Naive B cell (primary cell): ENCODE data around the gene PIAS4. TPM values are rescaled to one million over a fixed set of nuclear protein-coding genes. Genes with fewer than 3 reads are reported as not detected.

Experiments used
- polyA plus RNA-seq, 6 donors: library from polyadenylated mRNA; unstranded; fragments of 300-500 nt; fragmentation: Illumina TruSeq; gene quantifications; one replicate each; pipeline ENCODE4 v1.2.3, GENCODE V29; 2021; ENCODE audit warnings: low read depth in 6 of 6

The PIAS4 gene
- polyA plus RNA-seq, 6 donors from 2014 or later: 5.1 to 12.1 (median 6.1) TPM

Other genes with a start within 250 kb of the PIAS4 start
- gene APBA3, start 246.0 kb upstream of the PIAS4 start, polyA plus RNA-seq: 10 to 100 TPM; 28.8 to 51.6 (median 35.3) TPM
- gene MRPL54, start 245.1 kb upstream of the PIAS4 start, polyA plus RNA-seq: 100 to 1,000 TPM; 113 to 186 (median 131) TPM
- under 1 TPM in 1 of 6 donors, not detected in 5; 0.20 TPM for gene RAX2, start 235.5 kb upstream of the PIAS4 start, polyA plus RNA-seq
- gene MATK, start 221.4 kb upstream of the PIAS4 start, polyA plus RNA-seq: 1 to 10 TPM; 3.2 to 6.7 (median 5.6) TPM
- gene ZFR2, start 138.7 kb upstream of the PIAS4 start, polyA plus RNA-seq: 1 to 10 TPM in 1 of 6 donors, under 1 TPM in 2, not detected in 3; 0.45 to 3.5 (median 0.95) TPM
- gene ATCAY, start 127.1 kb upstream of the PIAS4 start, polyA plus RNA-seq: not detected
- not detected for gene NMRK2, start 74.7 kb upstream of the PIAS4 start, polyA plus RNA-seq
- gene DAPK3, start 36.6 kb upstream of the PIAS4 start, polyA plus RNA-seq: 10 to 100 TPM in 5 of 6 donors, 1 to 10 TPM in 1; 9.4 to 30.8 (median 20.2) TPM
- gene EEF2, start 22.3 kb upstream of the PIAS4 start, polyA plus RNA-seq: 100 to 1,000 TPM; 315 to 696 (median 594) TPM
- gene ZBTB7A, start 59.2 kb downstream of the PIAS4 start, polyA plus RNA-seq: 10 to 100 TPM; 13.5 to 41.2 (median 21.2) TPM
- gene MAP2K2, start 116.4 kb downstream of the PIAS4 start, polyA plus RNA-seq: 10 to 100 TPM; 50.3 to 88.0 (median 69.5) TPM
- not detected for gene CREB3L3, start 145.9 kb downstream of the PIAS4 start, polyA plus RNA-seq
- 1 to 10 TPM; 1.3 to 5.3 (median 4.4) TPM for gene SIRT6, start 174.8 kb downstream of the PIAS4 start, polyA plus RNA-seq
- gene ANKRD24, start 175.0 kb downstream of the PIAS4 start, polyA plus RNA-seq: 1 to 10 TPM in 1 of 6 donors, under 1 TPM in 2, not detected in 3; 0.17 to 1.4 (median 0.43) TPM
- gene EBI3, start 221.8 kb downstream of the PIAS4 start, polyA plus RNA-seq: 1 to 10 TPM; 1.0 to 7.3 (median 3.6) TPM
- 10 to 100 TPM; 25.0 to 42.8 (median 30.7) TPM for gene YJU2, start 239.3 kb downstream of the PIAS4 start, polyA plus RNA-seq